Peyer's patch (tissue), 4 donors: ENCODE data around the gene EXOC3. TPM values are rescaled to one million over a fixed set of nuclear protein-coding genes. Genes with fewer than 3 reads are reported as not detected.

Experiments used
- DNase-seq, 3 donors: peaks; one replicate each; pipeline ENCODE4 v3.0.0-alpha.2; 2017 to 2019
- H3K27ac ChIP-seq, 4 donors: fragments of 200-600 bp; sonication (generic); one replicate each; pipeline ENCODE4 v1.5.1; 2016 to 2019
- H3K27me3 ChIP-seq, 2 donors: fragments of 200-600 bp; sonication (generic); one replicate each; pipeline ENCODE4 v1.5.1; 2019
- H3K36me3 ChIP-seq, 3 donors: fragments of 200-600 bp; sonication (generic); one replicate each; pipeline ENCODE4 v1.5.1; 2016 to 2019
- H3K4me1 ChIP-seq, 4 donors: fragments of 200-600 bp; sonication (generic); one replicate each; pipeline ENCODE4 v1.5.1; 2016 to 2019
- H3K4me3 ChIP-seq, 4 donors: fragments of 200-600 bp; sonication (generic); 1 replicate in 3 of 4; 2 replicates in 1 of 4; pipeline ENCODE4 v1.5.1; 2016 to 2019; ENCODE audit warnings: mild to moderate bottlenecking in 1 of 4
- H3K9me3 ChIP-seq, 4 donors: fragments of 200-600 bp; sonication (generic); one replicate each; pipeline ENCODE4 v1.5.1; 2016 to 2019; ENCODE audit warnings: mild to moderate bottlenecking in 1 of 4
- CTCF ChIP-seq, 6 experiments: fragments of 450-650 bp in 4 of 6; fragments of 200-600 bp in 2 of 6; sonication (generic) in 1 of 6; IDR thresholded peaks; one replicate each; pipeline ENCODE4 v1.5.1; 2017 to 2019; ENCODE audit warnings: antibody characterized with exemption in 6 of 6, mild to moderate bottlenecking in 3 of 6, moderate library complexity in 1 of 6
- POLR2A ChIP-seq, 2 donors: fragments of 450-650 bp; IDR thresholded peaks; one replicate each; pipeline ENCODE4 v1.5.1; 2017; ENCODE audit warnings: antibody characterized with exemption in 2 of 2, mild to moderate bottlenecking in 2 of 2, moderate library complexity in 2 of 2
- total RNA-seq, 4 donors: library from RNA; depleted of rRNA; stranded (reverse); fragments of >200 nt; gene quantifications; one replicate each; pipeline ENCODE4 v1.1.0, GENCODE V29; 2016

Gene EXOC3
- total RNA-seq, 4 donors from 2014 or later = 74.3 to 201 (median 141) TPM

GRCh38 chr5:438481-438981 lies 4.4 kb upstream of the EXOC3 start:
- no peak overlapping the region for H3K4me3 ChIP-seq
- peak in 1 of 3 donors; percentile 38 for DNase-seq
- H3K4me1 ChIP-seq = peaks cover 0 to 12% (median 6%) of the 10 kb centered on the region in 4 donors
- no peaks in the 10 kb centered on the region for H3K9me3 ChIP-seq
- H3K27me3 ChIP-seq = no peaks in the 10 kb centered on the region
- no peaks in the 10 kb centered on the region for H3K36me3 ChIP-seq
- TF ChIP-seq POLR2A (IDR thresholded peaks at IDR 0.05) (no peak), CTCF (IDR thresholded peaks at IDR 0.05) (no peak)
- H3K27ac ChIP-seq = no peak overlapping the region

- no peak for TF ChIP-seq CTCF (IDR thresholded peaks at IDR 0.05)
- TF ChIP-seq POLR2A (IDR thresholded peaks at IDR 0.05) = no peak
- H3K27ac ChIP-seq = no peak overlapping the region
- DNase-seq = peak in 1 of 3 donors; percentile 29
- H3K4me3 ChIP-seq = no peak overlapping the region
- peaks cover 5 to 18% (median 10%) of the 10 kb centered on the region in 4 donors for H3K4me1 ChIP-seq
- H3K36me3 ChIP-seq = no peaks in the 10 kb centered on the region
- no peaks in the 10 kb centered on the region for H3K27me3 ChIP-seq
- no peaks in the 10 kb centered on the region for H3K9me3 ChIP-seq
These were observed 3.8 kb upstream of the EXOC3 start for GRCh38 chr5:439181-439580.

- Histone ChIP-seq H3K4me1 (peaks cover 5 to 19% (median 13%) of the 10 kb centered on the region in 4 donors), H3K27ac (no peak overlapping the region), H3K36me3 (no peaks in the 10 kb centered on the region), H3K4me3 (no peak overlapping the region), H3K27me3 (no peaks in the 10 kb centered on the region), H3K9me3 (no peaks in the 10 kb centered on the region)
- peak in 2 of 3 donors; percentile 26 to 41 for DNase-seq
- TF ChIP-seq CTCF (IDR thresholded peaks at IDR 0.05) = no peak
- no peak for TF ChIP-seq POLR2A (IDR thresholded peaks at IDR 0.05)
These were observed 3.3 kb upstream of the EXOC3 start for GRCh38 chr5:439636-440035.

- no peak overlapping the region for H3K27ac ChIP-seq
- no peaks in the 10 kb centered on the region for H3K36me3 ChIP-seq
- H3K4me3 ChIP-seq = no peak overlapping the region
- no peaks in the 10 kb centered on the region for H3K27me3 ChIP-seq
- H3K9me3 ChIP-seq = no peaks in the 10 kb centered on the region
- TF ChIP-seq POLR2A (IDR thresholded peaks at IDR 0.05) (no peak), CTCF (IDR thresholded peaks at IDR 0.05) (no peak)
- H3K4me1 ChIP-seq = peaks cover 5 to 21% (median 13%) of the 10 kb centered on the region in 4 donors
- peak in 1 of 3 donors; percentile 36 for DNase-seq
These were observed 2.4 kb upstream of the EXOC3 start for GRCh38 chr5:440401-441201.

- Histone ChIP-seq H3K9me3 (no peaks in the 10 kb centered on the region), H3K4me3 (peak overlapping the region in 3 of 4 donors; percentile 88 to 97 (median 94)), H3K4me1 (peaks cover 5 to 21% (median 13%) of the 10 kb centered on the region in 4 donors), H3K27me3 (no peaks in the 10 kb centered on the region), H3K27ac (no peak overlapping the region), H3K36me3 (peaks cover 0 to 8% (median 0%) of the 10 kb centered on the region in 3 donors)
- TF ChIP-seq POLR2A (IDR thresholded peaks at IDR 0.05) (no peak), CTCF (IDR thresholded peaks at IDR 0.05) (no peak)
- DNase-seq = peak in 1 of 3 donors; percentile 34
These were observed 1.0 kb upstream of the EXOC3 start for GRCh38 chr5:441996-442334.
